Mesenchymal stem cell (in vitro differentiated cells and primary cell): Measurements from ENCODE around the gene RABGGTB.

Experiments
- DNase-seq: peaks from one replicate; pipeline ENCODE4 v3.0.0-alpha.2; 2013
- H2AFZ ChIP-seq: one replicate; pipeline ENCODE4 v1.6.1; 2013; ENCODE audit warnings: low read depth, mild to moderate bottlenecking, control low read depth, inconsistent platforms, low read length, moderate library complexity
- H2AK5ac ChIP-seq: 2 replicates; pipeline ENCODE4 v1.6.1; 2013; ENCODE audit warnings: low read length, moderate library complexity, mild to moderate bottlenecking, inconsistent platforms; ENCODE audit not compliant: severe bottlenecking
- H2BK120ac ChIP-seq: one replicate; pipeline ENCODE4 v1.6.1; 2013; ENCODE audit warnings: low read depth, mild to moderate bottlenecking, inconsistent platforms, low read length, moderate library complexity
- H2BK12ac ChIP-seq, 2 experiments: one replicate each; pipeline ENCODE4 v1.6.1; 2013; ENCODE audit warnings: inconsistent platforms in 2 of 2, low read length in 2 of 2, mild to moderate bottlenecking in 2 of 2, moderate library complexity in 2 of 2, control low read depth in 1 of 2
- H2BK15ac ChIP-seq: one replicate; pipeline ENCODE4 v1.6.1; 2013; ENCODE audit warnings: mild to moderate bottlenecking, low read depth, inconsistent platforms; ENCODE audit not compliant: poor library complexity, severe bottlenecking
- H2BK5ac ChIP-seq: 2 replicates; pipeline ENCODE4 v1.6.1; 2013; ENCODE audit warnings: low read depth, mild to moderate bottlenecking, low read length, control low read depth, inconsistent platforms; ENCODE audit not compliant: poor library complexity, severe bottlenecking
- H3K14ac ChIP-seq, 2 experiments: one replicate each; pipeline ENCODE4 v1.6.1; 2013; ENCODE audit warnings: inconsistent platforms in 2 of 2, low read length in 2 of 2, control low read depth in 1 of 2, mild to moderate bottlenecking in 1 of 2, moderate library complexity in 1 of 2
- H3K18ac ChIP-seq, 2 experiments: one replicate each; pipeline ENCODE4 v1.6.1; 2013; ENCODE audit warnings: inconsistent platforms in 2 of 2, low read length in 2 of 2, control low read depth in 1 of 2, low read depth in 1 of 2, mild to moderate bottlenecking in 1 of 2
- H3K23ac ChIP-seq, 2 experiments: one replicate each; pipeline ENCODE4 v1.6.1; 2013; ENCODE audit warnings: inconsistent platforms in 2 of 2, low read length in 2 of 2, mild to moderate bottlenecking in 2 of 2, moderate library complexity in 2 of 2, control low read depth in 1 of 2
- H3K27ac ChIP-seq: 2 replicates; pipeline ENCODE4 v1.5.1; 2013; ENCODE audit warnings: mild to moderate bottlenecking, moderate library complexity, low read length, control low read depth, inconsistent platforms; ENCODE audit not compliant: poor library complexity, severe bottlenecking
- H3K27me3 ChIP-seq, 2 experiments: 2 replicates each; pipeline versions ENCODE4 v1.6.1 to v1.7.0; 2013; ENCODE audit warnings: low read length in 2 of 2, mild to moderate bottlenecking in 2 of 2, moderate library complexity in 2 of 2, control low read depth in 1 of 2, inconsistent platforms in 1 of 2; ENCODE audit not compliant: control insufficient read depth in 1 of 2, insufficient read depth in 1 of 2
- H3K36me3 ChIP-seq, 2 experiments: 2 replicates each; pipeline versions ENCODE4 v1.6.1 to v1.7.0; 2013; ENCODE audit warnings: low read length in 2 of 2, control low read depth in 1 of 2, inconsistent platforms in 1 of 2, low read depth in 1 of 2, mild to moderate bottlenecking in 1 of 2; ENCODE audit not compliant: insufficient read depth in 2 of 2, control insufficient read depth in 1 of 2
- H3K4ac ChIP-seq, 2 experiments: one replicate each; pipeline ENCODE4 v1.6.1; 2013; ENCODE audit warnings: inconsistent platforms in 2 of 2, low read length in 2 of 2, mild to moderate bottlenecking in 2 of 2, moderate library complexity in 2 of 2, control low read depth in 1 of 2, low read depth in 1 of 2
- H3K4me1 ChIP-seq: 2 replicates; pipeline ENCODE4 v1.6.1; 2013; ENCODE audit warnings: low read depth, low read length, control low read depth; ENCODE audit not compliant: control insufficient read depth, insufficient read depth
- H3K4me2 ChIP-seq: 2 replicates; pipeline ENCODE4 v1.6.1; 2013; ENCODE audit warnings: low read length, mild to moderate bottlenecking, inconsistent platforms; ENCODE audit not compliant: poor library complexity, severe bottlenecking
- H3K4me3 ChIP-seq, 2 experiments: 2 replicates each; pipeline versions ENCODE4 v1.5.1 to v1.7.0; 2013; ENCODE audit warnings: low read length in 2 of 2, mild to moderate bottlenecking in 2 of 2, control low read depth in 1 of 2, low read depth in 1 of 2; ENCODE audit not compliant: insufficient read depth in 1 of 2
- H3K79me1 ChIP-seq: replicated peaks from 2 replicates; pipeline ENCODE4 v1.6.1; 2013; ENCODE audit warnings: mild to moderate bottlenecking, control low read depth, low read length, inconsistent platforms; ENCODE audit not compliant: poor library complexity, severe bottlenecking
- H3K9ac ChIP-seq: 2 replicates; pipeline ENCODE4 v1.7.0; 2013; ENCODE audit warnings: mild to moderate bottlenecking, low read length, moderate library complexity
- H3K9me3 ChIP-seq: 2 replicates; pipeline ENCODE4 v1.7.0; 2013; ENCODE audit warnings: mild to moderate bottlenecking, low read length; ENCODE audit not compliant: control insufficient read depth
- H4K8ac ChIP-seq: one replicate; pipeline ENCODE4 v1.6.1; 2013; ENCODE audit warnings: inconsistent platforms, mild to moderate bottlenecking, low read length, moderate library complexity
- H4K91ac ChIP-seq: one replicate; pipeline ENCODE4 v1.6.1; 2013; ENCODE audit warnings: mild to moderate bottlenecking, low read length, inconsistent platforms
- WGBS: methylation state at CpG from one replicate; pipeline ENCODE4 v1.1.7; 2013; ENCODE audit warnings: mixed read lengths; 5-methylcytosine and 5-hydroxymethylcytosine counted together

The RABGGTB gene

DNA sequence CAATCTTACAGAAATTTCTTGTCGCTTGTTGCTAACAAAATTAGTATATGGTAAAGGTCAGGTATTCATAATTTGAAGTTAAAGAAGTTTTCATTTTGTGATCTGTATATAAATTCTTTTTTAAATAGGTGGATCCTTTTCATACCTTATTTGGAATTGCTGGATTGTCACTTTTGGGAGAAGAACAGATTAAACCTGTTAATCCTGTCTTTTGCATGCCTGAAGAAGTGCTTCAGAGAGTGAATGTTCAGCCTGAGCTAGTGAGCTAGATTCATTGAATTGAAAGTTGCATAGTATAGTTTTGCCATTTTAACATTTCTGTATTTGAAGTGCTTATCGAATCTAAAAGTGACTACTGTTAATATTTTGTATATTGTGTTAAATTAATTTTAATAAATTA, 8.3 kb downstream of the RABGGTB start:
- H2BK12ac ChIP-seq, result no peak overlapping the region
- H3K4ac ChIP-seq, result no peak overlapping the region
- no peak overlapping the region for H3K4me2 ChIP-seq
- peaks cover 4% of the 10 kb centered on the region for H3K79me1 ChIP-seq
- H3K36me3 ChIP-seq, result peaks cover 27 to 82% of the 10 kb centered on the region in 2 experiments
- no peak for DNase-seq
- H3K4me1 ChIP-seq, result peaks cover 8% of the 10 kb centered on the region
- H3K18ac ChIP-seq, result no peak overlapping the region
- H3K27ac ChIP-seq, result no peak overlapping the region
- no peak overlapping the region for H2BK120ac ChIP-seq
- no peak overlapping the region for H2BK5ac ChIP-seq
- H3K14ac ChIP-seq, result no peak overlapping the region
- no peak overlapping the region for H2AFZ ChIP-seq
- no peak overlapping the region for H3K23ac ChIP-seq
- no peak overlapping the region for H2AK5ac ChIP-seq
- H3K27me3 ChIP-seq, result no peaks in the 10 kb centered on the region
- H3K9ac ChIP-seq, result no peak overlapping the region
- no peak overlapping the region for H4K91ac ChIP-seq
- no peak overlapping the region for H2BK15ac ChIP-seq
- H3K9me3 ChIP-seq, result no peaks in the 10 kb centered on the region
- no peak overlapping the region for H4K8ac ChIP-seq
- WGBS, result 100% methylated on average over 1 of the region's 2 CpGs
- H3K4me3 ChIP-seq, result no peak overlapping the region

DNA sequence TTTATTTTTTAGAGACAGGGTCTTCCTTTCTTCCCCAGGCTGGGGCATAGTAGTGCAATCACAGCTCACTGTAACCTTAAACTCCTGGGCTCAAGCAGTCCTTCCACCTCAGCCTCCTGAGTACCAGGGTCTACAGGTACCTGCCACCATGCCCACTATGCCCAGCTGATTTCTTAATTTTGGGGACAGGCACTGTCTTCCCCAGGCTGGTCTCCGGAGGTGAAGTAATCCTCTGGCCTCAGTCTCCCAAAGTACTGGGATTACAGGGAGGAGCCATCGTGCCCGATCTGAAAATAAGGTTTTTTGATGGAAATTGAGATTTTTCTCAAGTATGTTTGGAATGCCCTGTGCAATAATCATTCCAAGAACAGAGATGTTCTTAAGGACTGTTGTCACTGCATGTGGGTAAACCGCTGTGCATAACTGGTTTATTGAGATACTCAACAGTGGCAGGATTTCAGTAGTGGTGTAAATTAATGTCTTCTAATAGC, 9.7 kb downstream of the RABGGTB start:
- peaks cover 27 to 68% of the 10 kb centered on the region in 2 experiments for H3K36me3 ChIP-seq
- over 99% methylated on average over 4 of the region's 4 CpGs for WGBS
- no peak overlapping the region for H3K4ac ChIP-seq
- H3K4me2 ChIP-seq, result no peak overlapping the region
- no peak overlapping the region for H4K8ac ChIP-seq
- no peaks in the 10 kb centered on the region for H3K9me3 ChIP-seq
- no peak overlapping the region for H3K14ac ChIP-seq
- no peak overlapping the region for H3K27ac ChIP-seq
- no peak overlapping the region for H2BK5ac ChIP-seq
- DNase-seq, result no peak
- no peak overlapping the region for H3K4me3 ChIP-seq
- no peak overlapping the region for H2BK15ac ChIP-seq
- H2AFZ ChIP-seq, result no peak overlapping the region
- no peak overlapping the region for H2BK120ac ChIP-seq
- peaks cover 2% of the 10 kb centered on the region for H3K79me1 ChIP-seq
- no peak overlapping the region for H2BK12ac ChIP-seq
- H3K4me1 ChIP-seq, result peaks cover 5% of the 10 kb centered on the region
- no peak overlapping the region for H3K23ac ChIP-seq
- no peak overlapping the region for H4K91ac ChIP-seq
- no peak overlapping the region for H3K18ac ChIP-seq
- no peaks in the 10 kb centered on the region for H3K27me3 ChIP-seq
- no peak overlapping the region for H2AK5ac ChIP-seq
- no peak overlapping the region for H3K9ac ChIP-seq

DNA sequence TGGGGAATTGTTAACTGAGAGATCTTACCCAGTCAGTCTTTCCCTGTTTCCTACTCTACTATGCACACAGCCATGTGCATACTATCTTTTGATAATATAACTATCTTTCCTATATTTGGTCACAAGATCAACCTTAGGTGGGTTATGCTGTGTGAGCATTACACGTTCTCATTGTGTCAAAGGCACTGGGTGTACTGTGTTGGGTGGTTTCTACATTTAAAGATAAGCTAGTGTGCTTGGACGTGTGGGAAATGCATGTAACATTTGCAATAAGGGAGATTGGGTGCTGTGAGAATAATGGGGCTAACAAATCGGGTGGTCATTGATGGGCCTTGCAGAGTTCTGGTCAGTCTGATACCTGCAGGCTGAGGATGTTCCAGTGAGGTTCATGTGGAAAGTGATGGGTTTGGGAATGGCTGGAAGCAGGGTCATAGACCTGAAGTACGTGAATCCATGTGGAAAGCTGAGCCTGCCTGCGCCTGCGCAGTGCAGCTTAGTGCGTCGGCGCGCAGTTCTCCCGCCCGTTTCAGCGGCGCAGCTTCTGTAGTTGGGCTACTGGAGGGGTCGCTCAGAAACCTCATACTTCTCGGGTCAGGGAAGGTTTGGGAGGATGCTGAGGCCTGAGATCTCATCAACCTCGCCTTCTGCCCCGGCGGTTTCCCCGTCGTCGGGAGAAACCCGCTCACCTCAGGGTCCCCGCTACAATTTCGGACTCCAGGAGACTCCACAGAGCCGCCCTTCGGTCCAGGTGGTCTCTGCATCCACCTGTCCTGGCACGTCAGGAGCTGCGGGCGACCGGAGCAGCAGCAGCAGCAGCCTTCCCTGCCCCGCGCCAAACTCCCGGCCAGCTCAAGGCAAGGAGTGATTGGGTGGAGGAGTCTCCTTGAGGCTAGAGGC, 10.6 kb downstream of the RABGGTB start, which contains the start of gene MSH4:
Gene MSH4 (plus strand): TSS at position 507 of the 897 bp plus-strand sequence. CDS start 104 bp downstream, at position 611.
- no peak within 1 kb of the TSS for H3K14ac ChIP-seq
- no peak within 1 kb of the TSS for H3K23ac ChIP-seq
- H3K27me3 ChIP-seq, result no peaks in the 10 kb centered on the region
- DNase-seq, result no peak
- no peak within 1 kb of the TSS for H2BK5ac ChIP-seq
- WGBS, result 96% methylated on average over 34 of the region's 34 CpGs
- H3K79me1 ChIP-seq, result peaks cover 2% of the 10 kb centered on the region
- no peak within 1 kb of the TSS for H3K4me2 ChIP-seq
- no peak within 1 kb of the TSS for H2BK120ac ChIP-seq
- H4K8ac ChIP-seq, result peak within 1 kb of the TSS; percentile 57
- H3K18ac ChIP-seq, result no peak within 1 kb of the TSS
- no peak within 1 kb of the TSS for H2BK12ac ChIP-seq
- peak within 1 kb of the TSS in 1 of 2 experiments; percentile 22 for H3K4me3 ChIP-seq
- H3K4ac ChIP-seq, result no peak within 1 kb of the TSS
- no peak within 1 kb of the TSS for H3K27ac ChIP-seq
- H2AFZ ChIP-seq, result no peak within 1 kb of the TSS
- H2BK15ac ChIP-seq, result no peak within 1 kb of the TSS
- no peaks in the 10 kb centered on the region for H3K9me3 ChIP-seq
- no peak within 1 kb of the TSS for H2AK5ac ChIP-seq
- H3K4me1 ChIP-seq, result peaks cover 5% of the 10 kb centered on the region
- peaks cover 27 to 59% of the 10 kb centered on the region in 2 experiments for H3K36me3 ChIP-seq
- H3K9ac ChIP-seq, result no peak within 1 kb of the TSS
- H4K91ac ChIP-seq, result no peak within 1 kb of the TSS

DNA sequence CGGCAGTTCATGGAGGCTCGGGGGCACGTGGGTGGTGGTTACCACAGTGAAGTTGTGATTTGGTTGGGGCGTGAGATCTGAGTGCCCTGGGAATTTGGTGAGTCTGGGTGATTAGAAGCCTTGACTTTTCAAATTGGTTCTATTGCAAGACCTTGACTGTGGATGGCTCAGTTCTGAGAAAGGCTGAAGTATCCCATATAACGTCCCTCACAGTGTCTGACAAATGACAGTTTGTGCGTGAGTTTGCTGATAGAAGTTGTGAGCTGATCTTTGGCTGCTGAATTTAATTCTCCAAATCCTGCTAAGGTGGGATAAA, 11.2 kb downstream of the RABGGTB start:
- no peak overlapping the region for H2BK15ac ChIP-seq
- H3K4me2 ChIP-seq, result no peak overlapping the region
- DNase-seq, result no peak
- H3K9ac ChIP-seq, result no peak overlapping the region
- no peak overlapping the region for H3K4me3 ChIP-seq
- no peak overlapping the region for H4K8ac ChIP-seq
- no peak overlapping the region for H2BK5ac ChIP-seq
- no peaks in the 10 kb centered on the region for H3K27me3 ChIP-seq
- H3K36me3 ChIP-seq, result peaks cover 27 to 53% of the 10 kb centered on the region in 2 experiments
- H3K79me1 ChIP-seq, result peaks cover 2% of the 10 kb centered on the region
- no peak overlapping the region for H4K91ac ChIP-seq
- no peak overlapping the region for H2AK5ac ChIP-seq
- H2BK12ac ChIP-seq, result no peak overlapping the region
- no peak overlapping the region for H2BK120ac ChIP-seq
- H3K9me3 ChIP-seq, result no peaks in the 10 kb centered on the region
- H2AFZ ChIP-seq, result no peak overlapping the region
- no peak overlapping the region for H3K14ac ChIP-seq
- H3K4me1 ChIP-seq, result peaks cover 5% of the 10 kb centered on the region
- H3K18ac ChIP-seq, result no peak overlapping the region
- no peak overlapping the region for H3K23ac ChIP-seq
- WGBS, result 97% methylated on average over 6 of the region's 6 CpGs
- no peak overlapping the region for H3K27ac ChIP-seq
- H3K4ac ChIP-seq, result no peak overlapping the region
